HG03097 (cell line): ENCODE measurements around the gene ARID1B.

Experiments used
- ATAC-seq: cut with Tn5 transposase; IDR thresholded peaks from one replicate; pipeline ENCODE4 v1.9.1; 2021; ENCODE audit not compliant: unreplicated experiment, low FRiP score

ARID1B gene

GRCh38 chr6:156849806-156850205, 72.6 kb downstream of the ARID1B start:
- no peak for ATAC-seq

GRCh38 chr6:156850353-156850752, 73.2 kb downstream of the ARID1B start:
- no peak for ATAC-seq

- ATAC-seq = no peak
Observed at GRCh38 chr6:156851454-156851921, 74.3 kb downstream of the ARID1B start.

GRCh38 chr6:156852147-156852857, 75.1 kb downstream of the ARID1B start:
- ATAC-seq = no peak

GRCh38 chr6:156852858-156853216, 75.7 kb downstream of the ARID1B start:
- ATAC-seq = no peak

GRCh38 chr6:156853733-156854132, 76.6 kb downstream of the ARID1B start:
- ATAC-seq = no peak

- no peak for ATAC-seq
Observed at GRCh38 chr6:156854466-156855161, 77.4 kb downstream of the ARID1B start.

- ATAC-seq = no peak
Observed at GRCh38 chr6:156857573-156857972, 80.4 kb downstream of the ARID1B start.

- no peak for ATAC-seq
Observed at GRCh38 chr6:156859686-156860085, 82.5 kb downstream of the ARID1B start.

GRCh38 chr6:156862711-156863110, 85.5 kb downstream of the ARID1B start:
- ATAC-seq = no peak

- no peak for ATAC-seq
Observed at GRCh38 chr6:156863504-156863903, 86.3 kb downstream of the ARID1B start.

- no peak for ATAC-seq
Observed at GRCh38 chr6:156864557-156864956, 87.4 kb downstream of the ARID1B start.

GRCh38 chr6:156865019-156865629, 87.9 kb downstream of the ARID1B start:
- no peak for ATAC-seq

- ATAC-seq = no peak
Observed at GRCh38 chr6:156866220-156867015, 89.2 kb downstream of the ARID1B start.

- ATAC-seq = no peak
Observed at GRCh38 chr6:156867121-156867520, 89.9 kb downstream of the ARID1B start.

GRCh38 chr6:156868385-156868784, 91.2 kb downstream of the ARID1B start:
- no peak for ATAC-seq

- no peak for ATAC-seq
Observed at GRCh38 chr6:156869980-156870398, 92.8 kb downstream of the ARID1B start.

- no peak for ATAC-seq
Observed at GRCh38 chr6:156870924-156871539, 93.9 kb downstream of the ARID1B start.

GRCh38 chr6:156872903-156873302, 95.7 kb downstream of the ARID1B start:
- no peak for ATAC-seq

GRCh38 chr6:156873654-156874380, 96.6 kb downstream of the ARID1B start:
- no peak for ATAC-seq
